Endothelial cell of umbilical vein (primary cell): Measurements from ENCODE around the gene SPATS1. TPM values are rescaled to one million over a fixed set of nuclear protein-coding genes. Genes with fewer than 3 reads are reported as not detected.

Experiments used
- BruUV-seq: library from RNA; stranded (reverse); fragments of 400-500 nt; replicated peaks from 2 replicates; lab custom pipeline; 2021; lab: Mats Ljungman, UMichigan
- CTCF ChIA-PET: fragments of 300-600, 350-600 bp; sonication (Branson Sonifier 250); formaldehyde crosslinking; loops from one replicate; lab custom pipeline; 2021; ENCODE audit warnings: antibody characterized with exemption, inconsistent platforms; lab: Charles Lee
- POLR2A ChIA-PET: fragments of 300-600, 350-600 bp; sonication (Branson Sonifier 250); formaldehyde crosslinking; loops from one replicate; lab custom pipeline; 2021; ENCODE audit warnings: antibody characterized with exemption, inconsistent platforms; lab: Charles Lee
- DNase-seq: peaks from one replicate; pipeline ENCODE4 v3.0.0-alpha.2; 2011; ENCODE audit warnings: low read depth, low spot score
- FAIRE-seq: peaks from 2 replicates; lab custom pipeline; 2011; peaks lifted over from hg19 to GRCh38; lab: Jason Lieb, UNC
- H2AFZ ChIP-seq: 2 replicates; pipeline ENCODE4 v1.6.0; 2012; ENCODE audit warnings: low read depth, low read length, control low read depth, inconsistent platforms
- H3K27ac ChIP-seq: 2 replicates; pipeline ENCODE4 v1.5.1; 2011; ENCODE audit warnings: low read depth, mild to moderate bottlenecking, control low read depth, low read length, moderate library complexity; ENCODE audit not compliant: insufficient read depth
- H3K27me3 ChIP-seq, 2 experiments: 2 replicates each; pipeline versions ENCODE4 v1.6.0 to v1.6.1; 2011; ENCODE audit warnings: low read length in 2 of 2, mixed read lengths in 1 of 2; ENCODE audit not compliant: control insufficient read depth in 2 of 2, insufficient read depth in 2 of 2
- H3K36me3 ChIP-seq, 2 experiments: 2 replicates in 1 of 2; 3 replicates in 1 of 2; pipeline ENCODE4 v1.5.1; 2011; ENCODE audit warnings: low read length in 2 of 2, mild to moderate bottlenecking in 1 of 2, moderate library complexity in 1 of 2; ENCODE audit not compliant: control insufficient read depth in 2 of 2, insufficient read depth in 2 of 2; ENCODE audit errors: extremely low read depth in 1 of 2
- H3K4me1 ChIP-seq: 3 replicates; pipeline ENCODE4 v1.5.1; 2011; ENCODE audit warnings: mild to moderate bottlenecking, low read length; ENCODE audit not compliant: control insufficient read depth, insufficient read depth; ENCODE audit errors: extremely low read depth
- H3K4me2 ChIP-seq: 2 replicates; pipeline ENCODE4 v1.6.1; 2011; ENCODE audit warnings: low read length, control low read depth, mixed read lengths; ENCODE audit not compliant: insufficient read depth
- H3K4me3 ChIP-seq, 3 experiments: fragments of 200-600 bp in 1 of 3; sonication (generic), shearing (Covaris generic) in 1 of 3; replicated peaks in 1 of 3; 2 replicates each; pipeline ENCODE4 v1.5.1; 2011 to 2016; ENCODE audit warnings: control low read depth in 3 of 3, low read length in 3 of 3, mild to moderate bottlenecking in 2 of 3, inconsistent platforms in 1 of 3, low read depth in 1 of 3, moderate library complexity in 1 of 3; ENCODE audit not compliant: insufficient read depth in 1 of 3
- H3K79me2 ChIP-seq: 2 replicates; pipeline ENCODE4 v1.6.0; 2012; ENCODE audit warnings: low read length, inconsistent platforms; ENCODE audit not compliant: control insufficient read depth, insufficient read depth
- H3K9ac ChIP-seq: replicated peaks from 2 replicates; pipeline ENCODE3; 2011; ENCODE audit warnings: low read length, control low read depth; ENCODE audit not compliant: insufficient read depth; ENCODE audit errors: extremely low read depth
- H3K9me1 ChIP-seq: replicated peaks from 3 replicates; pipeline ENCODE4 v1.6.0; 2011; ENCODE audit warnings: mild to moderate bottlenecking, low read length; ENCODE audit not compliant: control insufficient read depth, insufficient read depth; ENCODE audit errors: extremely low read depth
- H3K9me3 ChIP-seq: replicated peaks from 2 replicates; pipeline ENCODE4 v1.5.1; 2012; ENCODE audit warnings: low read length, inconsistent platforms; ENCODE audit not compliant: control insufficient read depth, insufficient read depth
- H4K20me1 ChIP-seq: replicated peaks from 2 replicates; pipeline ENCODE3; 2011; ENCODE audit warnings: mild to moderate bottlenecking, low read length; ENCODE audit not compliant: control insufficient read depth, insufficient read depth; ENCODE audit errors: extremely low read depth
- EZH2 ChIP-seq: IDR thresholded peaks from 2 replicates; pipeline ENCODE4 v1.6.1; 2012; ENCODE audit warnings: borderline replicate concordance, low read depth, mild to moderate bottlenecking, moderate library complexity, low read length, inconsistent platforms; ENCODE audit not compliant: severe bottlenecking
- FOS ChIP-seq: IDR thresholded peaks from 2 replicates; pipeline ENCODE4 v1.6.1; 2011; ENCODE audit warnings: mild to moderate bottlenecking, low read length, moderate library complexity, borderline replicate concordance; ENCODE audit not compliant: insufficient read depth
- GATA2 ChIP-seq: IDR thresholded peaks from 2 replicates; pipeline ENCODE4 v1.7.0; 2011; ENCODE audit warnings: low read depth, mild to moderate bottlenecking, moderate library complexity, mixed read lengths, low read length; ENCODE audit not compliant: insufficient read length, insufficient read depth
- JUN ChIP-seq: IDR thresholded peaks from 2 replicates; pipeline ENCODE4 v1.6.1; 2011; ENCODE audit warnings: borderline replicate concordance, low read depth; ENCODE audit not compliant: insufficient read length, insufficient read depth
- MYC ChIP-seq: IDR thresholded peaks from one replicate; pipeline ENCODE4 v1.6.1; 2011; ENCODE audit warnings: mild to moderate bottlenecking, low read depth, low read length
- POLR2A ChIP-seq: IDR thresholded peaks from 2 replicates; pipeline ENCODE4 v1.6.1; 2012; ENCODE audit warnings: low read depth, mild to moderate bottlenecking, control low read depth, low read length
- POLR2AphosphoS5 ChIP-seq: IDR thresholded peaks from 2 replicates; pipeline ENCODE4 v1.6.1; 2012; ENCODE audit warnings: low read depth, mild to moderate bottlenecking, control low read depth, low read length, moderate library complexity; ENCODE audit not compliant: insufficient read depth
- dilution Hi-C: fragments of 300-500 bp; cut with MboI; formaldehyde crosslinking; loops from one replicate; pipeline ENCODE4 v1.15.0; 2019; ENCODE audit warnings: low sequenced_read_pairs; ENCODE audit not compliant: extremely low pct_ligation_motif_present
- intact Hi-C: fragments of 100-400 bp; cut with micrococcal nuclease; formaldehyde crosslinking; loops from one replicate; pipeline ENCODE4 v1.10.0; 2022
- polyA plus RNA-seq, 4 experiments: library from polyadenylated mRNA; depleted of rRNA in 3 of 4; stranded (reverse) in 3 of 4; unstranded in 1 of 4; fragments of >200 nt; gene quantifications; 2 replicates each; pipeline versions ENCODE4 v1.2.1 to v1.2.3, GENCODE V29; 2011 to 2012; ENCODE audit warnings: missing spikeins in 1 of 4
- total RNA-seq: library from RNA; stranded (reverse); gene quantifications from 2 replicates; pipeline ENCODE4 v1.2.3, GENCODE V29; 2021
- TF ChIP-seq, protein P1 (sequence below): IDR thresholded peaks from 2 replicates; pipeline ENCODE4 v1.6.1; 2011; ENCODE audit not compliant: insufficient read depth, insufficient read length
- TF ChIP-seq, protein P2 (sequence below), 2 donors: IDR thresholded peaks; 1 replicate in 1 of 2; 2 replicates in 1 of 2; pipeline ENCODE4 v1.5.1; 2011; ENCODE audit warnings: low read length in 2 of 2, mild to moderate bottlenecking in 2 of 2, moderate library complexity in 2 of 2, control low read depth in 1 of 2, inconsistent platforms in 1 of 2, low read depth in 1 of 2; ENCODE audit not compliant: insufficient read depth in 1 of 2; ENCODE audit errors: extremely low read depth in 1 of 2

Gene SPATS1
- total and polyA plus RNA-seq, 2 donors (not counting 3 experiments of a cell fraction or from before 2014, with no cell fraction given), result not detected

DNA sequence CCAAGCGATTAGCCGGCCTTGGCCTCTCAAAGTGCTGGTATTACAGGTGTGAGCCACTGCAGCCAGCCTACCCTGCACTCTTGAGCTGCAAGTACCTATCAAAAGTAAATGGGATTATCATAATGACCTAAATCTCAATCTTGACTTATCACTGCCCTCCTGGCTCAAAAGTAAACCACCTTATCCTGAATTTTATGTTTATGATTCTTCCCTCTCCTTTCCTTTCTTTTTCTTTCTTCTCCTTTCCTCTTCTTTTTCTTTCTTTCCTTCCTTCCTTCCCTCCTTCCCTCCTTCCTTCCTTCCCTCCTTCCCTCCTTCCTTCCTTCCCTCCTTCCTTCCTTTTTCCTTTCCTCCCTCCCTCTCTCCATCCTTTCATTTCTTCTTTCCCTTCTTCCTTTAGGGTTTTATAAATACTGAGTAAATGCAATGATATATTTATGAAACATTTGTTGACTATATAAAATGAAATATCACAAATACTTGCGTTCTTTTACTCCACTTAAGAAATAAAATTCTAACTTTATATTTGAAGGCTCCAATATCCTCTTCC is 21.0 kb downstream of the SPATS1 start:
- H3K27me3 ChIP-seq, result peaks cover 8 to 9% of the 10 kb centered on the region in 2 experiments
- H3K79me2 ChIP-seq, result no peaks in the 10 kb centered on the region
- dilution Hi-C loops (no loop called here), intact Hi-C loops (no loop called here)
- H3K36me3 ChIP-seq, result no peaks in the 10 kb centered on the region
- no peaks in the 10 kb centered on the region for H3K4me1 ChIP-seq
- no peak overlapping the region for H3K27ac ChIP-seq
- no peak overlapping the region for H3K4me2 ChIP-seq
- no peaks in the 10 kb centered on the region for H3K9me1 ChIP-seq
- no TSS peak for BruUV-seq
- ChIA-PET CTCF (no interaction called here), POLR2A (no interaction called here)
- H3K4me3 ChIP-seq, result no peak overlapping the region
- no peak for DNase-seq
- no peak for FAIRE-seq
- TF ChIP-seq JUN, result no peak
- TF ChIP-seq, protein P1, sequence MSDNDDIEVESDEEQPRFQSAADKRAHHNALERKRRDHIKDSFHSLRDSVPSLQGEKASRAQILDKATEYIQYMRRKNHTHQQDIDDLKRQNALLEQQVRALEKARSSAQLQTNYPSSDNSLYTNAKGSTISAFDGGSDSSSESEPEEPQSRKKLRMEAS, result no peak
- TF ChIP-seq, protein P2, sequence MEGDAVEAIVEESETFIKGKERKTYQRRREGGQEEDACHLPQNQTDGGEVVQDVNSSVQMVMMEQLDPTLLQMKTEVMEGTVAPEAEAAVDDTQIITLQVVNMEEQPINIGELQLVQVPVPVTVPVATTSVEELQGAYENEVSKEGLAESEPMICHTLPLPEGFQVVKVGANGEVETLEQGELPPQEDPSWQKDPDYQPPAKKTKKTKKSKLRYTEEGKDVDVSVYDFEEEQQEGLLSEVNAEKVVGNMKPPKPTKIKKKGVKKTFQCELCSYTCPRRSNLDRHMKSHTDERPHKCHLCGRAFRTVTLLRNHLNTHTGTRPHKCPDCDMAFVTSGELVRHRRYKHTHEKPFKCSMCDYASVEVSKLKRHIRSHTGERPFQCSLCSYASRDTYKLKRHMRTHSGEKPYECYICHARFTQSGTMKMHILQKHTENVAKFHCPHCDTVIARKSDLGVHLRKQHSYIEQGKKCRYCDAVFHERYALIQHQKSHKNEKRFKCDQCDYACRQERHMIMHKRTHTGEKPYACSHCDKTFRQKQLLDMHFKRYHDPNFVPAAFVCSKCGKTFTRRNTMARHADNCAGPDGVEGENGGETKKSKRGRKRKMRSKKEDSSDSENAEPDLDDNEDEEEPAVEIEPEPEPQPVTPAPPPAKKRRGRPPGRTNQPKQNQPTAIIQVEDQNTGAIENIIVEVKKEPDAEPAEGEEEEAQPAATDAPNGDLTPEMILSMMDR (IDR thresholded peaks at IDR 0.05; ENCODE audit: extremely low read depth in 1 of 2, insufficient read depth in 1 of 2, low read depth in 1 of 2, low read length in 2 of 2), result no peak
- no peak for TF ChIP-seq FOS
- TF ChIP-seq GATA2, result no peak
- no peak for TF ChIP-seq POLR2AphosphoS5
- no peak for TF ChIP-seq POLR2A
- no peak for TF ChIP-seq EZH2
- no peak for TF ChIP-seq MYC
- H3K9me3 ChIP-seq, result no peaks in the 10 kb centered on the region
- H2AFZ ChIP-seq, result no peak overlapping the region
- no peaks in the 10 kb centered on the region for H4K20me1 ChIP-seq
- no peak overlapping the region for H3K9ac ChIP-seq
